Upper lobe of left lung (tissue), 6 donors: ENCODE results near the gene AP3S2. TPM values are rescaled to one million over a fixed set of nuclear protein-coding genes. Genes with fewer than 3 reads are reported as not detected.

Experiments
- ATAC-seq, 2 donors: fragments of 200-7000 bp; cut with Tn5 transposase; one replicate each; pipeline ENCODE4 v1.9.1; 2022; ENCODE audit warnings: mild to moderate bottlenecking in 2 of 2, moderate library complexity in 2 of 2; ENCODE audit not compliant: low FRiP score in 2 of 2
- DNase-seq, 2 donors: peaks; one replicate each; pipeline ENCODE4 v3.0.0-alpha.2; 2019 to 2020
- H3K27ac ChIP-seq, 4 donors: fragments of 200-600 bp; sonication (generic); one replicate each; pipeline ENCODE4 v1.5.1; 2016 to 2019
- H3K27me3 ChIP-seq, 4 donors: fragments of 200-600 bp; sonication (generic); one replicate each; pipeline ENCODE4 v1.5.1; 2017 to 2019
- H3K36me3 ChIP-seq, 4 donors: fragments of 200-600 bp; sonication (generic); one replicate each; pipeline ENCODE4 v1.5.1; 2016 to 2019
- H3K4me1 ChIP-seq, 4 donors: fragments of 200-600 bp; sonication (generic); one replicate each; pipeline ENCODE4 v1.5.1; 2018 to 2019
- H3K4me3 ChIP-seq, 4 donors: fragments of 200-600 bp; sonication (generic); one replicate each; pipeline ENCODE4 v1.5.1; 2017 to 2019; ENCODE audit warnings: mild to moderate bottlenecking in 2 of 4, moderate library complexity in 1 of 4
- H3K9me3 ChIP-seq, 4 donors: fragments of 200-600 bp; sonication (generic); one replicate each; pipeline ENCODE4 v1.5.1; 2018 to 2019
- EP300 ChIP-seq, 4 donors: sonication (generic); formaldehyde crosslinking; IDR thresholded peaks; one replicate each; pipeline ENCODE4 v1.5.1; 2017; ENCODE audit warnings: antibody characterized with exemption in 4 of 4, control low read depth in 2 of 4
- POLR2A ChIP-seq, 4 donors: fragments of 450-650 bp; IDR thresholded peaks; one replicate each; pipeline ENCODE4 v1.5.1; 2016 to 2017; ENCODE audit warnings: antibody characterized with exemption in 4 of 4, mild to moderate bottlenecking in 2 of 4
- POLR2AphosphoS5 ChIP-seq, 2 donors: sonication (generic); formaldehyde crosslinking; IDR thresholded peaks; one replicate each; pipeline ENCODE4 v1.5.1; 2017; ENCODE audit warnings: antibody characterized with exemption in 2 of 2
- WGBS, 2 donors: methylation state at CpG; one replicate each; pipeline ENCODE4 v1.1.5; 2017 to 2018; 5-methylcytosine and 5-hydroxymethylcytosine counted together
- total RNA-seq, 6 donors: library from RNA; depleted of rRNA in 4 of 6; stranded (reverse); fragments of >200 nt in 4 of 6; gene quantifications; one replicate each; pipeline versions ENCODE4 v1.1.0 to v1.2.1, GENCODE V29; 2016 to 2021
- TF ChIP-seq, protein P1 (sequence below), 6 experiments: fragments of 450-650 bp in 4 of 6; fragments of 200-600 bp in 2 of 6; sonication (generic) in 2 of 6; IDR thresholded peaks; one replicate each; pipeline ENCODE4 v1.5.1; 2016 to 2019; ENCODE audit warnings: antibody characterized with exemption in 6 of 6
- donor health status: DM: no; HTN: no; CAD: no; lungs with moderate emphysema.
- donor health status: DM: no; HTN: yes; CAD: no; lungs with severe emphysema.

The AP3S2 gene
- total RNA-seq, 6 donors from 2014 or later = 19.6 to 46.1 (median 28.9) TPM

DNA sequence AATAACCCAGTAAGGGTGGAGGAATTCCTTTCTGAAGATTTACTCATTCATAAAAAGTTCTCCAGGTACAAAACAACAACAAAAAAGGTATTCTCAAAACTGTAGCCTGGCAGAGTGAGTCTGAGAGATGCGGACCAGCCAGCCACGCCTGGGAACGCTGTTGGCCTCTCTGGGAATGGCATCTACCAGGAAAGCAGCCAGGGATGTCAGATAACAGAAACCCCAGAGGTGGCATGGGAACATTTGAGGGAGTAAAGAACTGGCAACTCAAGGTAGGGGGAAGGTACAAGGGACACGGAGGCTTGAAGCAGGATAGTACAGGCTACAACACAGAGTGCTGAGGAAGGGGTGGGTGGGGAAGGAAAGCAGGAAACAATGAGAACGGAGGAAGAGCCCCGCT is 7.1 kb upstream of the AP3S2 start:
- TF ChIP-seq POLR2AphosphoS5 (IDR thresholded peaks at IDR 0.05) (no peak), EP300 (IDR thresholded peaks at IDR 0.05) (no peak), POLR2A (IDR thresholded peaks at IDR 0.05) (no peak)
- TF ChIP-seq, protein P1, sequence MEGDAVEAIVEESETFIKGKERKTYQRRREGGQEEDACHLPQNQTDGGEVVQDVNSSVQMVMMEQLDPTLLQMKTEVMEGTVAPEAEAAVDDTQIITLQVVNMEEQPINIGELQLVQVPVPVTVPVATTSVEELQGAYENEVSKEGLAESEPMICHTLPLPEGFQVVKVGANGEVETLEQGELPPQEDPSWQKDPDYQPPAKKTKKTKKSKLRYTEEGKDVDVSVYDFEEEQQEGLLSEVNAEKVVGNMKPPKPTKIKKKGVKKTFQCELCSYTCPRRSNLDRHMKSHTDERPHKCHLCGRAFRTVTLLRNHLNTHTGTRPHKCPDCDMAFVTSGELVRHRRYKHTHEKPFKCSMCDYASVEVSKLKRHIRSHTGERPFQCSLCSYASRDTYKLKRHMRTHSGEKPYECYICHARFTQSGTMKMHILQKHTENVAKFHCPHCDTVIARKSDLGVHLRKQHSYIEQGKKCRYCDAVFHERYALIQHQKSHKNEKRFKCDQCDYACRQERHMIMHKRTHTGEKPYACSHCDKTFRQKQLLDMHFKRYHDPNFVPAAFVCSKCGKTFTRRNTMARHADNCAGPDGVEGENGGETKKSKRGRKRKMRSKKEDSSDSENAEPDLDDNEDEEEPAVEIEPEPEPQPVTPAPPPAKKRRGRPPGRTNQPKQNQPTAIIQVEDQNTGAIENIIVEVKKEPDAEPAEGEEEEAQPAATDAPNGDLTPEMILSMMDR (IDR thresholded peaks at IDR 0.05) = no peak
- WGBS, 2 donors = 84 to 86% methylated on average over 6 of the region's 6 CpGs
- ATAC-seq (no peak), DNase-seq (no peak)
- no peaks in the 10 kb centered on the region for H3K9me3 ChIP-seq
- no peaks in the 10 kb centered on the region for H3K4me1 ChIP-seq
- H3K36me3 ChIP-seq = peaks cover 10 to 46% (median 32%) of the 10 kb centered on the region in 4 donors
- no peak overlapping the region for H3K4me3 ChIP-seq
- H3K27me3 ChIP-seq = no peaks in the 10 kb centered on the region
- no peak overlapping the region for H3K27ac ChIP-seq

DNA sequence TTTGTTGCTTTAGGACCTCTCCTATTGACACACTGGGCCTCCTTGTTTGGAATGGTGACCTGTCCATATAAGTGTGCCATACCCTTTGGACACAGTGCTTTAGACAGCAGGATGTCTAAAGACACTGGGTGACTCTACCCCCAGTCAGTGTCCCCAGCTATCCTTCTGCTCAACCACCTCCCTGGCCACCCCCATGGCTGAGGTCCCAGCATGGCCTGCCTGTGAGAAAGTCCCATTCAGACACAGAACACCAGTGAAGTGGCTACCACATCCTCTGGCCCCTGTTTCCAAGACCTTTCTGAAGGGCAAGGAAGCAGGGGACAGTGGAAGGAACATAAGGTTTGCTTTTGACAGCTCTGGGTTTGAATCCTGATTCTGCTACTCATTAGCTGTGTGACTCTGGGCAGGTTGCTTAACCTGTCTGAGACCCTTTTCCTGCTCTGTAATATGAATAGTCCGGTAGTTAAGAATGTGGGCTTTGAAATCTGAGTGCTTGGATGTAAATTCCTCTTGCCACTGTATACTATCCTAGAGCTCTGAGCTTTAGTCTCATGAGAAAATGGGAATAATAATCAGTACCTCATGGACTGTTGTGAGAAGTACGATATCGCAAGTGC is 6.3 kb upstream of the AP3S2 start:
- TF ChIP-seq POLR2AphosphoS5 (IDR thresholded peaks at IDR 0.05) = no peak
- no peak for TF ChIP-seq POLR2A (IDR thresholded peaks at IDR 0.05)
- no peak for TF ChIP-seq EP300 (IDR thresholded peaks at IDR 0.05)
- TF ChIP-seq, protein P1 (IDR thresholded peaks at IDR 0.05) = no peak

DNA sequence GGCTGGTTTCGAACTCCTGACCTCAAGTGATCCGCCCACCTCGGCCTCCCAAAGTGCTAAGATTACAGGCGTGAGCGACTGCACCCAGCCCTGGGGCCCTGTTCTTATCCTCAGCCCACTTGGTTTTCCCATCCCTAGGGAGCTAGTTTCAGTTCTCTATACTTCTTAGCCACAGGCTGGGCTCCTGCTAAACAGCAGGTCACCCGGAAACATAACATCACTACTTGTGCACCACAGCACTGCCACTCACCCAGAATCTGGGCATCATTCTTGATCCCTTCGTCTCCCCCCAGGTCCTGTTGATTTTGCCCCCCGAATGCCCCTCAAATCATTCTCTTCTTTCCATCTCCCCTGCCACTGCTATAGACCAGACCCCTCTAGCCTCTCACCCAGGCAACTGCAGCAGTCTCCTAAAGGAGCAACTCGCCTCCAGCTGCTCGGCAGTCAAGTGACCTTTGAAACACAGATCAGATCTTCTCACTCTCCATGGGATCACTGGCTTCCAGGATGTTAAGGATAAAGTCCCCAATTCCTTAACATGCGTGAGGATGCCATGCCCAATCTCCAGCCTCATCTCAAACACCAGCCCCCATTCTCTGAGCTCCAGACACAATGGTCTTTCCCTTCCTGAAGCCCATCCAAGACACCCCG is 5.6 kb upstream of the AP3S2 start:
- Histone ChIP-seq H3K4me3 (no peak overlapping the region), H3K27ac (no peak overlapping the region), H3K4me1 (peaks cover 0 to 2% (median under 1%) of the 10 kb centered on the region in 4 donors), H3K27me3 (no peaks in the 10 kb centered on the region), H3K36me3 (peaks cover 10 to 42% (median 29%) of the 10 kb centered on the region in 4 donors), H3K9me3 (no peaks in the 10 kb centered on the region)
- DNase-seq (no peak), ATAC-seq (peak in 1 of 2 donors; percentile 66)
- no peak for TF ChIP-seq POLR2A (IDR thresholded peaks at IDR 0.05)
- TF ChIP-seq EP300 (IDR thresholded peaks at IDR 0.05) = no peak
- TF ChIP-seq, protein P1 (IDR thresholded peaks at IDR 0.05) = no peak
- no peak for TF ChIP-seq POLR2AphosphoS5 (IDR thresholded peaks at IDR 0.05)
- WGBS, 2 donors = 88 to 89% methylated on average over 11 to 12 of the region's 12 CpGs

More for the DNA sequence above, 6.3 kb upstream of the AP3S2 start:
- ATAC-seq = no peak
- Histone ChIP-seq H3K27ac (no peak overlapping the region), H3K4me1 (no peaks in the 10 kb centered on the region), H3K36me3 (peaks cover 10 to 46% (median 32%) of the 10 kb centered on the region in 4 donors), H3K4me3 (no peak overlapping the region), H3K9me3 (no peaks in the 10 kb centered on the region), H3K27me3 (no peaks in the 10 kb centered on the region)
- 92 to 96% methylated on average over 3 of the region's 3 CpGs for WGBS, 2 donors
- DNase-seq = no peak

DNA sequence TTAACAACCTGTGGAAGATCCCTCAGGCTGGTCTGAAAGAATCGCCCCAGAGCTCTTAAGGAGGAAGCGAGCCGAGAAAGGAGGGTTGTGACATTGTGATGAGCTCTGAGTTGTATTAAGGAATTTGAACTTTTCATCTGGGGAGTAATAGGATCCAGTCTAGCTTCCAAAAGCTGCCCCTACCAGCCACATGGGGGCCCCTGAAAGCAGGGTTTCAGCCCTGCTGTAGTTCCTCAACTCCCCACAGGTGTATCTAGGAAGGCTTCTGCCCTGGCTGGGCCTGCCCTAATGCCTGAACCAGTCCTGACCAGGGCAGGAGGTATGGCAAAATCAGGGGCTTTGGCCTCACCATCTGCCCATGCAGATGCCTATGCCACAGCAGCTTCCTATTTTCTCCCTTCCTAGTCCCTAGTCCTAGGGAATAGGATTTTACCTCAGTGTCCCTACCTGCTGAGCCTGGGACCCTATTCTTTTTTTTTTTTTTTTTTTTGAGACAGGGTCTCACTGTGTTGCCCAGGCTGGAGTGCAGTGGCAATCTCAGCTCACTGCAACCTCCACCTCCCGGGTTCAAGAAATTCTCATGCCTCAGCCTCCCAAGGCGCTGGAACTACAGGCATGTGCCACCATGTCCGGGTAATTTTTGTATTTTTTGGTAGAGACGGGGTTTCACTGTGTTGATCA is 5.0 kb upstream of the AP3S2 start:
- ATAC-seq (peak; percentile 5 to 76), DNase-seq (peak in 1 of 2 donors; percentile 58)
- Histone ChIP-seq H3K9me3 (no peaks in the 10 kb centered on the region), H3K27ac (no peak overlapping the region), H3K4me3 (no peak overlapping the region), H3K4me1 (peaks cover 0 to 3% (median 1%) of the 10 kb centered on the region in 4 donors), H3K27me3 (no peaks in the 10 kb centered on the region), H3K36me3 (peaks cover 10 to 35% (median 26%) of the 10 kb centered on the region in 4 donors)
- TF ChIP-seq POLR2AphosphoS5 (IDR thresholded peaks at IDR 0.05) (no peak), POLR2A (IDR thresholded peaks at IDR 0.05) (no peak)
- TF ChIP-seq, protein P1 (IDR thresholded peaks at IDR 0.05) = peak; percentile 44 to 87 (median 60)
- 80 to 81% methylated on average over 7 of the region's 7 CpGs for WGBS, 2 donors
